Cardiac septum (tissue), 1 donor: ENCODE measurements around the gene HMX3. TPM values are rescaled to one million over a fixed set of nuclear protein-coding genes. Genes with fewer than 3 reads are reported as not detected.

Experiments used
- DNase-seq: peaks from one replicate; pipeline ENCODE4 v3.0.0-alpha.2; 2020; ENCODE audit warnings: low spot score
- intact Hi-C: fragments of 100-400 bp; cut with DNase I; formaldehyde crosslinking; loops from one replicate; pipeline ENCODE4 v1.14.0; 2022
- total RNA-seq: library from RNA; stranded (reverse); fragmentation: NEBNext Ultra II Directional; extraction: Animal tissue kit (Norgen Biotek cat#: 25700); gene quantifications from one replicate; pipeline ENCODE4 v1.2.1, GENCODE V29; 2021
- donor health status: DM: no; HTN: no; CAD: no.

The HMX3 gene
- total RNA-seq, 1 donor from 2014 or later, result not detected

DNA sequence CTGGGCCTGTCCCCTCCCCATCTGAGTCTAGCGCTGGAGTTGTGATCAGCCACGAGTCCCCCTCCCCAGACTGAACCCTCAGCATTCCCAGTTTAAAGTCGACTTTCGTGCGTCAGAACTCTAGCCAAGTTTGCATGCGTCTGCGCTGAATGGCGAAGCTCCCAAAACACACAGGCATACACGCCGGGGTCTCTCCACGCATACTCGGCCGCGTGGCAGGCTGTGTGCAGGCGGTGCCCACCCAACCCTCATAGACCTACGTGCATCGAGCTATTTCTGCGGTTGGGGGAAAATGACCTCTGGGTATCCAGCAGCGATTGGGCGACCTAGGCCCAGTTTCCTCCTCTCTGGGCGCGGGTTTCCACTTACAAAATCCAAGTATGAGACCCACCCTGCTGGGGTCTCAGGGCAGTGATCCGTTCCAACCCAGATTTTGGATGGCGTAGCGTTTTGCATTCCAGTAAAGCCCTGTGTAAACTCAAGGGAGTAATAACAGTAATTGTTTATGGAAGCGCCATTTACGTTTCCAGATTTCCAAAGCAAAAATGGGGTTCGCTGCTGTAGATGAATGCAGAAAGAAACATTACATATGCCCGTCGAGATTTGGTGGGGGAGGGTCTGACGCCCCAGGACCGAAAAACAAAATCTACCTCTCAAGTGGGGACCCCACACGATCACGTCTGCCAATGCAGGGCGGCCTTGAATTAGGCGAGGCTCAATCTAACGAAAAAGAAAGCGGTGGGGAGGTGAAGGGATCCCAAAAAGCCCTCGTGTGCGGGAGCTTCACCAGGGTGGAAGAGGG lies 2.0 kb upstream of the HMX3 start:
- no peak for DNase-seq
- intact Hi-C loops, result loop anchor here (2.0 kb wide), 1 partner anchor 427 kb away; no protein-coding TSS in a partner anchor

DNA sequence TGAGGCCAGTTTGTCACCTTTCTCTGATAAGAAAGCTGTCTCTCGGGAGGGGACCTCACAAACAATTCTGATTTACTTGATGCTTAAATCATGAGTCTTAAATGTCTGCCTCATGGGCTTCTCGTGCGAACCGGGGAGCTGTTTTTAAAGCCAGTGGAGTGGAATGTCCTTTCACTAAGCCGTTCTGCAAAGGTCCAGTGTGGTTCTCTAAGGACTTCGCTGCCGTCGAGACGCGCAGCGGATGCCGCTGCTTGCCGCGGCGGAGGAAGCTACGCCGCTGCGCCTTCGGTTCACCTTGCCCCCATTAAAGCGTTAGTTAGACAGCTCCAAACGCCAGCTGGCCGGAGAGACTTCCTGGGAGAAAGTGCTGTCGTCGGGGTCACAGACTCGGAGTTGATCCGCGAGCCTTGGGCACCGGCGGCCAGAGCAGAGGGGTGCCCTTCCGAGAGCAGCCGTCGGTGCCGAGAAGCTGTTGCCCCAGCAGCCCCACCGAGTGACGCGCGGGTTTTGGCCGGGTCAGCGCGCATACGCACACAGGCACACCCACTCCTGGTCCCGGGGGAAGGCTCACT lies 1.3 kb upstream of the HMX3 start:
- intact Hi-C loops, result loop anchor here (2.0 kb wide), 1 partner anchor 426 kb away; no protein-coding TSS in a partner anchor
- no peak for DNase-seq

DNA sequence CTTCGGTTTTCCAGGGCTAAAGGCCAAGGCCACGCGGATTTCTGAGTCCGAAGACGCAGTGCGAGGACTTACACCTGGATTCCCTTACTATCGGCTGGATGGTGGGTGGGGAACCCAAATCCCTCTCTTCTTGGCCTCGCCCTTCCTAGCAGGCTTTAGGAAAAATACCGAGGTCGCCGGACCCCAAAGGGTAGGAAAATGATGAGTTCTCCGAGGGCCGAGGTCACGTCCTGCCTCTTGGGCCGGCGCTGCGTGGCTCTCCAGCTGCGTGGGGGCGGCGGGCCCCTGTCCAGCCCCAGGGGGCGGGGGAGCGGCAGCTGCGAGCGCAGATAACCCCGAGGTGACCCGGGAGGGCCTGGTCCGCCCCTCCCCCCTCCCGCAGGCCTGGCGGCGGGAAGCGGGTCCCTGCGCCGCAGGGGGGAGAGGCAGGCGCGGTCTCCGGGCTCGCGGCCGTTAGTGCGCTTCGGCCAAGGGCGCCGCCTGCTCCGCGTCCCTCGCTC lies 805 bp upstream of the HMX3 start:
- no peak for DNase-seq

DNA sequence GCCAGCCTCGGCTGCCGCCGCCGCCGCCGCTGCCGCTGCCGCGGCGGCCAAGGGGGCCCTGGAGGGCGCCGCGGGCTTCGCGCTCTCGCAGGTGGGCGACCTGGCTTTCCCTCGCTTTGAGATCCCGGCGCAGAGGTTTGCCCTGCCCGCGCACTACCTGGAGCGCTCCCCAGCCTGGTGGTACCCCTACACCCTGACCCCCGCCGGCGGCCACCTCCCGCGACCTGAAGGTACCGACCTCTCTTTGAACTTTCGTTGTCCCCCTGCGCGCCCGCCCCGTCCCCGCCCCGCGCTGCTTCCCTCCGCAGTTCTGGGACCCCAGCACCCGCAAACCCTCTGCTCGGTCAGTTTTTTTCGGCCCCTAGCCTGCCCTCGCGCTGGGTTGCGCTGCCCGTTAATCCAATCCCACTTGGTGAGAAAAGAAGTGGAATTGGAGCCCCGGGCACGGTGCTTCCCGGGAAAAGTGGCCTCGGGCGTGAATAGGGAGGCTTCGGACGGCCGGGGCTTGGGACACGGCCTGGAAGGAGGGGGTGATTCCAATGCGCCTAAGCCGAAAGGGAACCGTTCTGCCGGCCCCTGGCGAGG lies 543 bp downstream of the HMX3 start:
- DNase-seq, result no peak
- intact Hi-C loops, result no loop called here

More for the DNA sequence above, 805 bp upstream of the HMX3 start:
- intact Hi-C loops, result loop anchor here (2.0 kb wide), 1 partner anchor 426 kb away; no protein-coding TSS in a partner anchor

DNA sequence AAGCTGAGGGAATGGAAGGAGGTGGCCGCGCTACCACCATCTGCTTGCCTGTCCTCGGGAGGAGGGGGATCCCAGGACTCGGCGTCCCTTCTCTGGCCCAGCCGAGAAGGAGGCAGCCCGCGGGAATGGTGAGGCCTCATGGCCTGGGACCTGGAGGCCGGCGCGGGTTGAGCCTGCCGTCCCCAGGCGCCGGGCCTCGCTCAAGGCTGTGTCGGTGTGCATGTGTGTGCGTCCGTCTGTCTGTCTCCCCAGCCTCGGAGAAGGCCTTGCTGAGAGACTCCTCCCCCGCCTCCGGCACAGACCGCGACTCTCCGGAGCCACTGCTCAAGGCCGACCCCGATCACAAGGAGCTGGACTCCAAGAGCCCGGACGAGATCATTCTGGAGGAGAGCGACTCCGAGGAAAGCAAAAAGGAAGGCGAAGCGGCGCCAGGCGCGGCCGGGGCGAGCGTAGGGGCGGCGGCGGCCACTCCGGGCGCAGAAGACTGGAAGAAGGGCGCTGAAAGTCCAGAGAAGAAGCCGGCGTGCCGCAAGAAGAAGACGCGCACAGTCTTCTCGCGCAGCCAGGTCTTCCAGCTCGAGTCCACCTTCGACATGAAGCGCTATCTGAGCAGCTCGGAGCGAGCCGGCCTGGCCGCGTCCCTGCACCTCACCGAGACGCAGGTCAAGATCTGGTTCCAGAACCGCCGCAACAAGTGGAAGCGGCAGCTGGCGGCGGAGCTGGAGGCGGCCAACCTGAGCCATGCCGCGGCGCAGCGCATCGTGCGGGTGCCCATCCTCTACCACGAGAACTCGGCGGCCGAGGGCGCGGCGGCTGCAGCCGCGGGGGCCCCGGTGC lies 1.3 kb downstream of the HMX3 start:
- no peak for DNase-seq
- intact Hi-C loops, result no loop called here

DNA sequence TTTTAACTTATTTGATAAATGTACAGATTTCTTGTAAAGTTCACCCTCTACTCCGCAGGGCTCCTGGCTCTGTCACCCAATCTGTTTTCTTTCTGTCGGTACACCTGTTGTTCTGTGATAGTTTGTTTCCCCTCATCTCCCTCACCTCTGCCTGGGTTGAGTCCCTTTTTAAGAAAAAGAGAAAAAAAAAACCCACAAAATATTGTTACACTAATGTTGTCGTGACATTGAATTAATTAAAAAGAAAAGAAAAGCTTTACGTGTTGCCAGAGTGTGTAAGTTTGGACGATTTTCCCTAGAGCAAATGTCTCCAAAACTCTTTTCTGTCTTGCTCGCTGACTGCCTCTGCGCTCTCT lies 3.4 kb downstream of the HMX3 start:
- DNase-seq, result no peak
- intact Hi-C loops, result no loop called here

DNA sequence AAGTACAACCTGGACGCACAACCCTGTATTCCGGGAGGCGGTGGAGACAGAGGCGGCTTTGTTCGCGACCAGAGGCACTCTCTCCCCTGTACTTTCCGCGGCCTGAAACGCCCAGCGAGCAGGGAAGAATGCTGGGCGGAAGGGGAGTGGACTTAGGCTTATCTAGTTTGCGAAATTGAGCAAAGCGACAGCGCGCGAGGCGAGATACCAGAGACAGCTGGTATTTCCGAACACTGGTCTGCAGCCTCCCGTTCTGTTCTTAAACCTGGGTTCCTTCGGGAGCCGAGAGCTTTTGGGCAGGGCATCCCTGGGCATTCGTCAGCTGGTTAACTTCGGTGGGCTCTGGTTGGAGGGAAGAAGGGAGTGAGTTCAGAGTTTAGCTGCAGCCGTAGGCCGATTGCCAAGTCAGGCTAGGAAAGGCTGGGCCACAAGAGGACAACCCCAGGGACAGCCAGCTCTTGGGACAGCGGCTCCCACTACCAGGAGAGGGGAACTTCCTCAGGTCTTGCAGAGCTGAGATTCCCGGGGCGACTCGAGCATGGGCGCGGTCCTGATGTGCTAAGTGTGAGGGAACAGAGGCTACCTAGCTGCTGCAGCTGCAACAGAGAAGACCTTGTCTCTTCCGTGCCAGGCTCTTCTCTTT lies 3.9 kb downstream of the HMX3 start:
- intact Hi-C loops, result no loop called here
- DNase-seq, result no peak

DNA sequence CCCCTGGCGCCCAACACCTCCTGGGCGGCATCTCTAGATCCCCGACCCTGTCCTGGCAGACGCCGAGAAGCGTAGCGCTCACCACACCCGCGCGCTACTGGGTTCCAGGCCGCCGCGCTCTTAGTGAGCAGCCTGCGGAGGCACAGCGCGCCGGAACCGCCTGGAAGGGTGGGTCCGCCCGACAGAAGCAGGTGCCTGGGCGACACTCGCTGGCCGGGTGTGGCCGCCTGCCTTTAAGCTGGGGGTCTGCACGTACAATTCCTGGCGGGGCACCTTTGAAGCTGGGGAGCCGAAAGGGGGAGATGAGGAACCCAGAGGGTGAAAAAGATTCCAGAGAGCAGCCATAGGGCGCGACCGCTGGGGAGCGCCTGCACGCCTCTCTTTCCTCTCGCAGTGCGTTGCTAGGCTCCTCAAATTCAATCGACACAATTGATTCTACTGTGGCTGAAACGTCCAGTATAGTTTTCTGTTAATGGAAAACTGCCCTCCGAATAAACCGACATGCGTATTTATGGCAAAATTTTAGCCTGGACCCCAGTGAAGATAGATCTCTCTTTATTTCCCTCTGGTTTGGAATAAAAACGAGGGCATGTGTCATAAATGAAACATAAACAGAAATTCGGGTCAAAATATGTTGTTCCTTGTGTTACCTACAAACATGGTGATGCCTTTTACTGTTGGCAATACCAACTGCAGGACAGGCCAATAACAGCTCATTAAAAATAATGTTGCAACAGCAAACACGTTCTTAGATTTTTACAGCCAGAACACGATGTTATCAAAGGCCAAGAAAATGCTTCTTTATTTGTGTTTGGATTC lies 4.6 kb downstream of the HMX3 start:
- DNase-seq, result no peak
- intact Hi-C loops, result no loop called here

DNA sequence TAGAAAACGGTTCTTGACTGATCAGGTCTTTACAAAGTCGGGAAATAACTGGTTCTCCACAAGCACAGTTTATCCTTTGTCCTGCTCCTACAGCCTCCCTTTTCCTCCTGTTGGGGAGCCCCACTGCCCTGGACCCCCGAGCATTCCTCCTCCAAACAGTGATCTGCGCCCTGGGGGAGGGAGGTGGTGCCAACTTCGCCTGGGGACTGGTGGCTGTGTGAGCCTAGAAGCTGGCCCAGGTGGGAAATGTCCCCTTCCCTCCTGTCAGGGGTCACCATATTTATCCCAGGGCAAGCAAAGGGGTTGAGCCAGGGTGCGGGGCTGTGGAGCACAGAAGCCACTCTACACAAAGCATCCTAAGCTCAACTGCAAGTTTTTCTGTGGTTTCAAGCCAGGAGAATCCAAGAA lies 5.2 kb downstream of the HMX3 start:
- intact Hi-C loops, result no loop called here
- no peak for DNase-seq

DNA sequence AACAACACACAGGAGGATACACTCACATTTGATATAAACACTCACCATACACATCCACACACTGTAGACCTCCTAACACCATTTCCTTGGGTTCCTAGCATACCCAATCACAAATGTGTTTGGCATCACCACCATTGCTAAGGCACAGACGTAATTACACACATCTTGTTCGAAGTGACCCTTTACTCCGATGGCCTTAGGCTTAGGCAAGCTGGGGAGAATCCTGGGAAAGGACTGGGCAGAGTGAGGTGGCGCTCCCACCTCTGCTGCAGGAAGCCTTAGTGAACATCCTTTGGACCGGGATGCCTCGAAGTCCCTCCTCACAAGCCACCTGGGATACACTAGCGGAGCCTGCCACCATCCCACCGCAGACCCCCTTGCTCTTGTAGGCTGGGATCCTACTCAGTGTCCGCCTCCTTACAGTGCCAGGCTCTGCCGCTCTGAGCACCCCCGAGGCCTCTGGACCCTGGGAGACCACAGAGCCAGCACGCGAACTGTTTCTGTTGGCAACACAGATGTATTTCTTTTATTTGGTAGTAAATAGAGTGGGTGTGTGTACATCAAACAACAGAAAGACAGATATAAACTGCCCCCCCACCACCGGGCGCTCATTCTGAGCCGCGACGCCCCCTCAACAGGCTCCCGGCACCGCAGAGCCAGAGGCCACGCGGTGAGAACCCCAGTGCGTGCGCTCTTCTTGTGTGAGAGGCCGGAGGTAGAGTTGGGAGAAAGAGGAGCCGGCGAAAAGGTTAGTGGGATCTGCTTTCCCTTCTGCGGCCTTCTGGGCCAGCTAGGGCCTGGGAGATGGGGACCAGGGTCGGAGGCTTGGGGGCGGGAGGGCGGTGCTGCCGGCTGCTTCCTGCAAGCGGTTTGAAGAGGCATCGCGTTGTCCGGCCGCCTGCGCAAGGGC lies 6.3 kb downstream of the HMX3 start:
- DNase-seq, result no peak
- intact Hi-C loops, result no loop called here

DNA sequence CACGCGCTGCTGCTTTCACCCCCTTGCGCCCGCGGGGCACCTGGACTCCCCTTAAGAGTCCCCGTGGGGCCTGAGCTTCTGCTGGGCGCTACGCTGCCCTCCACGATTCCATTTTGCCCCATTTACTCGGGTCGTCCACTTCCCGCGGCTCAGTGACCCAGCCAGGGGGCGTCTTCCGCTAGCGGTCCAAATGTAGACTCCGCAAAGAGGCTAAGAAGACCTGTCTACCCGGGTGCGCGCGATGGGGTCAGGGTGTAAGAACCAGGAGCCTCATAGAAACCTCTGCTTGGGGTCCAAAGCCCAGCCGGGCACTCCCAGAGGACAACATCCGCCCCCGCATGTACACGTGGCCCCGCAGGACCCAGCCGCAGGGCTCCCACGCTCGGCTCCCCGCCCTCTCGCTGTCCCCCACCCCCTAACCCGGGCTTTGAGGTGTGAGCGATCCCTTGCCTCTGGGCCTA lies 7.0 kb downstream of the HMX3 start:
- intact Hi-C loops, result no loop called here

DNA sequence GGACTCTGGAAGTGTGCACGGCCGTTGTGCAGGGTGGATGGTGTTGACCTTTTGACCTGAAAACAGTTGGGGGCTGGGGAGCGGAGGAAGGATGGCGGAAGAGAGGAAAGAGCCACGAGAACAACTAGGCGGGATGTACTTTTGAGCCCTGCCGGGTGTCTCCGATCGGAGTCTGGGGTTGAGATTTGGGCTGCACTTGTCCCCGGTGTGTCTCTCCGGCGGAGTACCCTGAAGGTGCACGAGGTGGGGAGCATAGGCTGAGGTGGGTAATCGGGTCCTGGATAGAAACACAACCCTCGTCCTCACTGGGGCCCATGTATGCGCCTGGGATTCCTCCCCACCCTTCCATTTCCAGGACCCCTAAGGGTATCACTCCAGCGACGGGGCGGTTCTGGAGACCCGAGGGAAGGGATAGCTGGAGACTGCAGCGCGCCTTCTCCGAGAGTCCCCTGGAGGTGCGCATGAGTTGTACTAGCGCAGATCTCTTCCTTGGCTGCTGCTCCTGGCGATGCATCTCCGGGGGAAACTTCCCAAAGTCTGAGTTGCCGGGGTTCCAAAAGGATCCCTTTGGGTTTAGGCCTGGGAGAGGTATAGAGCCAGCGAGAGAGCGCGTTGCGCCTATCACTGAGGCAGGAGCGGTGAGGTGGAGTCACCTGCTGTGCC lies 7.5 kb downstream of the HMX3 start:
- no peak for DNase-seq
- intact Hi-C loops, result no loop called here

More for the DNA sequence above, 7.0 kb downstream of the HMX3 start:
- no peak for DNase-seq

DNA sequence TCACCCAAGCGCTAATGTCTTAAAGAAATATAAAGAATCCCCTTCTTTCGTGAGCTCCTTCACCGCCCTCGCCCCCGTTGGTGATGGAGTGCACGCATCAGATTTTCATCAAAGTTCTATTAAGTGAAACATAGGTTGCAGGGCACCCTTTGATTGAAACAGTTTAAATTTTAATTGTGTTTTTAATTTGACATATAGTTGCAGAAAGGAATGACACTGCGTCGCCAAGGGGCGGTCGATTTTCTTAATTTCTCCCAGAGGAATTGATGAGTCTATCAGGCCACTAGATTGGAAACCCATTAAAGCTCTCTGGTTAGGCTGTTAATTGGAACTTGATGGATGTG lies 8.0 kb downstream of the HMX3 start:
- intact Hi-C loops, result no loop called here
- DNase-seq, result no peak

DNA sequence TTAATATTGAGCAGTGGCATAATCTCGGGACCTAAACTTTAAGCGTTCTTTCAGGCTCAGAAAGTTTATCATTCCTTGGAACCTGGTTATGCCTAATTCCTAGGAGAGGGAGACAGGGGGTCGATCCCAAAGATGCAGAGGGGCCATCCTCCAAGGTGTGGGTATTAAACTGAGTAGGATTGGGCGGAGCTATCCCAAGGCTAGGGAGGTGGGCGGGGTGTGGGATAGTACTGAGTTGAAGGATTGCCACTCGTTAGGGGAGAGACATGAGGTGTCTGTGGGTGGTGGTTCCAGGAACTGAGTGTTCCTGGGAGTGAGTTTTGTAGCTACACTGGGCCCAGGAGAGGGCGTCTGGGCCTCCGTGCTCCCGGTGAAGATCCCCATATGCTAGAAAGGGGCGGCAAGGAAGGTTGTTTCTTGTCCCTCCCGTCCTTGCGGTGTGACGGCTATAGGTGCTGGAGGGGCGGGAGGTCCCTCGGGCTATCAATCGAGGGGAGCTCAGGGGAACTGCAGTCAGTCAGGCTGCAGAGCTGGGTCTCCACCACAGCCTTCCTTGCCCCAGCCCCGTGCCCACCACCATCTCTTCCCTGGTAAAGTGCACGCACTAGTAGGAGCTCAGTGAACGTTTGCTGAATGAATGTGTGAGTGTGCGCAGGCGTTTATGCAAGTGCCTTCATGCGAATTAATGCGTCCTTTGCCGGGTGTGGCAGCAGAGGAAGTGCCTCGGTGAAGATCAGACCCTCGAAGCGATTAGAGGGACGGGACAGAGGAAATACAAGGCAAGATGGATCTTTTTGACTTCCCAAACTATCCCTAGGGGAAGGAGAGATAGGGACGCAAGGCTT lies 9.1 kb downstream of the HMX3 start:
- DNase-seq, result no peak
- intact Hi-C loops, result no loop called here

DNA sequence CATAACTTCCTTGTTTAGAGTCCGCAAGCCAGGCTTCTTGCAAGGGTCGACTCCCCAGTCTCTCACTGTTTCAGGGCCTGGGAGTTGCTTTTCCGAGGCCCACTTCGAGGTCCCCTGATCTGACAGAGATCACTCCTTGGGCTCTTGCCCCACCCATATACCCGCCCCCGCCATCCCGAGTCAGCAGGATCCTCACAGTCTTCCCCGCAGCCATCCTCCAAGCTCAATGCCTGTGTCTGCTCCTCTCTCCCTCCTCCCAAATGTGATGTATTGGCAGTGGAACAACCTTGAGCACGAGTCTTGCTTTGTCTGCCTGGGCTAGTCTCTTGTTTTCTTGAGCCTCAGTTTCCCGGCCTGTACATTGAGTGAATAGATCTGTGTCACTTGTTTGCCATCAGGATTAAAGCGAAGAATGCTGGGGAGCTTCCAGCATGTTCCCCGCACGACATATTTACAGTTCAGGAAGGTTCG lies 9.8 kb downstream of the HMX3 start:
- no peak for DNase-seq
- intact Hi-C loops, result no loop called here
